GM18909 (cell line): ENCODE measurements around the gene MSANTD7.
"Not testable (repeated sequence)": the region's sequence is repeated elsewhere in the genome, so short reads cannot be mapped to it uniquely, and the experiment has no call there.

Experiments
- ATAC-seq: cut with Tn5 transposase; IDR thresholded peaks from one replicate; pipeline ENCODE4 v1.9.1; 2021; ENCODE audit warnings: mild to moderate bottlenecking; ENCODE audit not compliant: unreplicated experiment, poor library complexity

Gene MSANTD7

DNA sequence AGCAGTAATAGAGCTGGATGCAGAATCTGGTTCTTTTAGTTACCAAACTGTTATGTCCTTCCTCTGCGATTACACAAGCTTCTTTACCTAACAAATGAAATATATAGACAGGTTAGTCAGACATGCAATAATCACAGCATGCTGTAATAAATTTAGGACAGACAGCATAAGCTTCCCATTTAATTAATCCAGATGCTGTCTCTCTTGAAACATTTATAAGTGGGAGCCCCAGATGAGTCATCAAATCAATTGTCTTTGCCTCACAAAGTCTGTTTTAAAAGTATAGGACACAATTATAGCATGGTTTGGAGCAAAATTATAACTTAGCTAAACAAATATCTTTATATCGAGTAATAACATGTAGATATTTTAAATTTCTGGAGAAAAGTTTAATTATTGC is 1.9 kb upstream of the MSANTD7 start:
- ATAC-seq = no peak

DNA sequence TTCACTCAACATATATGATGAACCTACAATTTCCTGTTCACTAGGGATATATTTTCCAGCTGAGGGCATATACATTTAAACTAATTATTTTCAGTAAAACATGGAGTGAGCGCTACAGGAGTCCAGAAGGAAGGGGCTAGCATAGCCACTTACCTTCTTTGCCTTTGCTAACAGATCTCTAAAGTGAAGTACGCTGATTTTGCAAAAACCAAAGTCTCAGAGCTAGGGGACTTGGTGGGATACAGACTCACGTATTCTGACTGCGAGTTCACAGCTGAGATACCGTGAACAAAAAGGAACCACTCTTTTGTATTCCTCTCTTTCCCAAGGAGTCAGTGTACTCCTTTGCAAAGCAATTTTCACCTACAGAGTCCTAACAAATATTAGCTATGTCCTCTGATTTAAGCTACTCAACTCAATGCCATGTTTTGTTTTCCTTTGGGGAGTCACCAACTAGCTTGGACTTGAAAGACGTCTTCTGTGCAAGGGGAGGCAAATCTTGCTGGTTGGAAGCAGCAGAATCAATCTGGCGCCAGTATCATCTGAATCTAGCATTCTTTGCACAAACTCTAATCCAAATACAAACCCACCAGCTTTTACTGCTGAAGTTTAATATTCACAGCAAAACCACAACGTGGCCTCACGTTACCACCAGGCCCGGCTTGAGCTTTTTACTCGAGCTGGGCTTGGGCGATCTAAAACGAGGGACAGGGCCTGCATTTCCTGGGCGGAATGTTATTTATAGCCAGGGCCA is 926 bp upstream of the MSANTD7 start:
- ATAC-seq = no peak

DNA sequence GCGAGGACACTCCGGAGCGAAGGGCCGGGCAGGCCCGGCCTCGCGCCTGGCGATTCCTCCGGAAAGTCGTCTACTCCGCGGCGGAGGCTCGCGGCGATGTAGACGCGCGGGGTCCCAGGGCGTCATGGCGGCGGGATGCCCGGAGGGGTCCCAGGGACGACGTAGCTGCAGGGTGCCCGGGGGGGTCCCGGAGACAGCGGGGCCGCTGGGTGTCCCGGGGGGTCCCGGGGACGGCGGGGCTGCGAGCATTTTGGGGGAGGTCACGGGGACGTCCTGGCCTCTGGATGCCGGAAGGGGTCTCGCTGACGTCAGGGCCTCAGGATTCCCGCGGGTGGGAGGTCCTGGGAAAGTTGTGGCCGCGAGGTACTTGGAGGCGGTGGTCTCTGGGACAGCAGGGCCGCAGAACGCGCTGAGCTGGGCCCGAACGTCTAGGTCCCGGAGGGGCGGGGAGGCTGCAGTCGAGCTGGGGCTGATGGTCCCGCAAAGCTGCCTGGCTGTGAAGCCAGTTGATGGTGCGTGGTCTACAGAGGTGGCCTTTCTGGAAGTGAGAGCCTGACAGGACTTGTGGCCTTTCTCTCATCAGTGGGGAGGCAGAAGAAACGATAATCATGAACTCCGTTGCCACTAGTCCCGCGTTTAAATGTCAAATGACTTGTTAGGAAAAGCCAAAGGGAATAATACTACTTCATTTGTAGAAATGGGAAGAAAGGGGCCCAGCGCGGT is 637 bp downstream of the MSANTD7 start:
- peak; percentile 1 for ATAC-seq

DNA sequence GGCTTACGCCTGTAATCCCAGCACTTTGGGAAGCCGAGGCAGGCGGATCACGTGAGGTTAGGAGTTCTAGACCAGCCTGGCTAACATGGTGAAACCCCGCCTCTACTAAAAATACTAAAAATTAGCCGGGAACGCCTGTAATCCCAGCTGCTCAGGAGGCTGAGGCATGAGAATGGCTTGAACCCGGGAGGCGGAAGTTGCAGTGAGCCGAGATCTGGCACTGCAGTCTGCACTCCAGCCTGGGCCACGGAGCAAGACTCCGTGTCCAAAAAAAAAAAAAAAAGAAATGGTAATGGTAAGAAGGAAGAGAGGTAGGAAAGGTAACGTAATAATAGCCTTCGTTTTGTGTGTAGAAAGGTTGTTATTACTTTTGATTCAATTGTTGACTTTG is 1.2 kb downstream of the MSANTD7 start:
- ATAC-seq = no peak

DNA sequence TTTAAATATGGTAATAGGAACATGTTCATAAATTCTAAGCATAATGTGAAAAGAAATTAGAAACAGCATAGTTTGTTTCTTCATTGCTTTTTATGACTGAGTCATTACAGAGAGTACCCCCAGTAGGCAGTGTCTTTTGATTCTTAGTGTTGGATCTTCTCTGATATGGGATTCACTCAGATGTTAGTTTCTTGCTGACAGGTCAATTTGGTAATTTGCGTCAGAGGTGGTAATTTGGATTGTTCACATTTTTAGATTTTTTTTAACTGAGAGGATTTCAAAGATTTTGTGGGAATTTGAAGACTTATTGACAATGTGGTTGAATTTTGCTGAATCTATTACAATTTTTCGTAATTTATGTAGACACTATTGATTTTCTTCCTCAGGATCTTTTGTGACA is 2.1 kb downstream of the MSANTD7 start:
- no peak for ATAC-seq

DNA sequence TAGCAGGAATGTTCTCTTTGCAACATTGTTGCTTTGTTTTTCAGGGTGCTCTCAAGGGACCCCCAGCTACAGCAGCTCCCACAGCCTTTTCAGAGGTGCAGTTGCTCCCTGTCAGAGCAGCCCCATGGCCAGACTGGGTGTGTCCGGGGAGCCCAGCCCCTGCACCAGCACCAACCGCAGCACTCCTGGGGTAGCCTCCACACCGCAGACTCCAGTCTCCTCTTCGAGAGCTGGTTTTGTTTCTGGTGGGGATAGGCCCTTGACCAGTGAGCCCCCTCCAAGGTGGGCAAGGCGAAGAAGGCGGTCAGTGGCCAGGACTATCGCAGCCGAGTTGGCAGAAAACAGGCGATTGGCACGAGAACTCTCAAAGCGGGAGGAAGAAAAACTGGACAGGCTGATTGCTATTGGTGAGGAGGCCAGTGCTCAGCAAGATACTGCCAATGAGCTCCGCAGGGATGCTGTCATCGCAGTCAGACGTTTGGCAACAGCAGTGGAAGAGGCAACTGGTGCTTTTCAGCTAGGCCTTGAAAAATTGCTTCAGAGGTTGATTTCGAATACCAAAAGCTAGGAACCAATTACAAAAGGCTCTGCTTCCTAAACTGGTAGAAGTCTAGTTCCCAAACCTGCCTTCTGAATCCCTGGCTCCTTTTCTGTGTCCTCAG is 5.4 kb downstream of the MSANTD7 start:
- ATAC-seq = no peak

DNA sequence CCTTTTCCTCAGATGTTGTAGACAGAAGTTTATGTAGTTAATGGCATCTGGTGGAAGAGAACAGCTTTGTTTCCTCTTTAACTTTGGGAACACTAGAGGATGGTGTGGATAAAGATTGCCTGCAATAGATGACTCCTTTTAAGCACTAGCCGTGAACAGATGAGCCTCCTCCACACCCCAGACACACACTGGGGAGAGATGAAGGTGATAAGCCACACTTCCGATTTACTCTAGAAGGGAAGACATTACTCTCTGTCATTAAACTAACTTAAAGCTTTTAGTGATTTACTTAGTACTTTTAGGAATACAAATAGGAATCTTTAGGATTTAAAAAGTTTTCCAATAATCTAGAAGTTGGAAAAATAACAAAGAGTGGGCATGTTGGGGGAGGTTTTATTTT is 6.8 kb downstream of the MSANTD7 start:
- ATAC-seq = no peak

DNA sequence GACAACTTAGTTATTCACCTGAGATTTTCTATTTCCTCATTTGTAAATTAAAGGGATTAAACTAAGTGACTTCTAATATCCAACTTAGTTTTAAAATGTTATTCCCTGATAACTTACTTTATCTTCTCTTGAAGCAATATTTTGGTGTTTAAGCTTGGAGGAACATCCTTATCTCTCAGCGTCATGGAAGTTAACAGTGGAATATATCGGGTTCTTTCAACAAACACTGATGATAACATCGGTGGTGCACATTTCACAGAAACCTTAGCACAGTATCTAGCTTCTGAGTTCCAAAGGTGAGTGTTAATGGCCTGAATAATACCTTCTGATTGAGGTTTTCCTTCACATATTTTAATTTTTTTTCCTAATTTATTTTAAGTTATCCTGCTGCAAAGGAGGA is 14.1 kb downstream of the MSANTD7 start:
- ATAC-seq = no peak

DNA sequence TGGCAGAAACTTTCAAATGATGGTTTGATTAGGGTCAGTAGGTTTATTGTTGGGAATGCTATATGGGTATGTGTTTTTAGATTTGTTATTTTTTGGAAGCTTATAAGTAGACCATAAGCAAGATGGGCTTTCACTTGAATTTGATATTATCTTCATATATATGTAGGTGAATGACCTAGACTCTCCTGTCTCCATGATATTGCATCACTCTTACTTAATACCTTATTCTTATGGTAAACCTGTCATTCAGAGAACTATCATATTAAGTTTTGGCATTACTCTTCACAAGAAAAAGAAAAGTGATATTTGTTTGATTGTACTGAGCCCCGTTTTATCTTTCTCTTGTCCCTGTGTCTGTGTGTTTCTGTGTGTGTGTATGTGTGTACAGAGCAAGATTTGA is 17.3 kb downstream of the MSANTD7 start:
- ATAC-seq = no peak

DNA sequence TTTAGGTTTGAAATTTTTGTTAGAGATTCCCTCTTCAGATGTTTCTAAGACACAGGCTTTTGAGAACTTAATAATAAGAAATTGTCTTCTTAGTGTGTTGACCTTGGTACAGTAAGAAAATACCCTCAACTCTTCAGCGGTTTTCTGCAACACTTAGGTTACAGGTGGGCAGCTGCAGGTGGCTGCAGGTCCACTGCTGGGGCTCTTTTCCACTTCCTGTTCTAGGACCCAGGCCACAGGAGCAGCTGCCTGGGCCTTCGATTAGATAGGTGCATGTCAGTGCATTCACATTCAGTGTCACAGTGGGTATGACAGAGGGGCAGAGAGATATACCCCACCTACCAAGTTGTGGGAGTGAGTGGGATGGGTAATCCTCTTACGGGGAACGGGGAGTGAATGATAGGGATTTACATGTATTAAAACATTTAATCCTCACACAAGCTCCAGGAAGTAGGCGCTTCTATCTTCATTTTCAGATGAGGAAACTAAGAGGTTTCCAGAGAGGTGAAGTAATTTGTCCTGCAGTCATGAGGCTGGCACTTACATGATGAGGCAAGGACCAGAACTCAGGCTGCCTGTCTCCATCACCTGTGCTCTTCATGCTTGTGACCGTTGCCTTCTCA is 20.3 kb downstream of the MSANTD7 start:
- ATAC-seq = no peak

DNA sequence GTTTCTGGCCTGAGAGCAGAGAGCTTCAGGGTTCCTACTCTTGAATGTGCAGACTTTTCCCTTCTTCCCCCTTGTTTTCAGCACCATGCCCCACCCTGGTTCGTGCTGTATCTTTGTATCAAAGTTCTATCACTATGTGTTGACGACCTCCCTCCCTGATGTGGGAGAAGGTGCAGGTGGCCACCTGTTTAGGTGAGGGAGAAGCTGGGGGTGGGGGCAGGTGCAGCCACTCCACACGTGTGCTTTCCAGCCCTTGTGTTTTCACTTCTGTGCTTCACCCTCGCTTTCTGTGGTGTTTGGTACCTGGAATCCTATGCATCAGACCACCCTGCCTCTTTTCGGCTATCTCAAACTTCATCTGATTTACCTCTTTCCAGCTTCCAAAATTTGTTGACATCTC is 20.9 kb downstream of the MSANTD7 start:
- ATAC-seq = no peak

DNA sequence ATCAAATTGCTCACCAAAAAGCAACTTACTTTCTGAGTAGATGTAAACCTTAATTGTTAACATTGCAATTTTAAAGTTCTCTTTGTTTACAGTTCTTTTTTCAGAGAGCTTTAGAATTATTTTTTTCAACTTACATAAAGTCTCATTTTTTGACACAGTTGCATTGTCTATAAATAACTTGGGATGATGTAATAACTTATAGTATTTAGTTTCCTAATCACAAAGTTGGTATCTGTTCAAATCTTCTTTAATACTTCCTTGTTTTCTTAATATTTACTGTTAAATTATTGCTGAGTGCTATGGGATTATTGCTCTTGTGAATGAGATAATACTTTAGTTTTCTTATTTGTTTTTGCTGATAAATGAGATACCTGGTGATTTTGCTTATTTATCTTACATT is 21.7 kb downstream of the MSANTD7 start:
- no peak for ATAC-seq

DNA sequence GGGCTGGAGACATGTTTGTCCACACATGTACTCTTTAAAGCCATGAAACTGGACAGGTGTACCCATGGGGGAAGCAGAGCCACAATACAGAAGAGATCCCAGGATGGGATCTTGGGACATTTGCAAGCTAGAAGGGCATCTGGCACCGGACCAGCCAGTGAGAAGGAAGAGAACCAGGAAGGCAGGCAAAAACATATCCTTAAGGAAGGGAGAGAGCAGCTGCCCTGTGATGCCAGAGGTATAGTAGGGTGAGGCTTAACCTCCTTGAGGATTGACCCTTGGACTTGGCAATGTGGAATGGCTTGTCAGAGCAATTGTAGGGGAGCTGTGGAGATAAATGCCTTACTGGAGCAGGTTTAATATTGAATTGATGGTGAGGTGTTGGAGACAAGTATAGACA is 22.7 kb downstream of the MSANTD7 start:
- ATAC-seq = no peak

DNA sequence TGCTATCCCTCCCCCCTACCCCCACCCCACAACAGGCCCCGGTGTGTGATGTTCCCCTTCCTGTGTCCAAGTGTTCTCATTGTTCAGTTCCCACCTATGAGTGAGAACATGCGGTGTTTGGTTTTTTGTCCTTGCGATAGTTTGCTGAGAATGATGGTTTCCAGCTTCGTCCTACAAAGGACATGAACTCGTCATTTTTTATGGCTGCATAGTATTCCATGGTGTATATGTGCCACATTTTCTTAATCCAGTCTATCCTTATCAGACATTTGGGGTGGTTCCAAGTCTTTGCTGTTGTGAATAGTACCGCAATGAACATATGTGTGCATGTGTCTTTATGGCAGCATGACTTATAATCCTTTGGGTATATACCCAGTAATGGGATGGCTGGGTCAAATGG is 26.4 kb downstream of the MSANTD7 start:
- not testable (repeated sequence) for ATAC-seq

DNA sequence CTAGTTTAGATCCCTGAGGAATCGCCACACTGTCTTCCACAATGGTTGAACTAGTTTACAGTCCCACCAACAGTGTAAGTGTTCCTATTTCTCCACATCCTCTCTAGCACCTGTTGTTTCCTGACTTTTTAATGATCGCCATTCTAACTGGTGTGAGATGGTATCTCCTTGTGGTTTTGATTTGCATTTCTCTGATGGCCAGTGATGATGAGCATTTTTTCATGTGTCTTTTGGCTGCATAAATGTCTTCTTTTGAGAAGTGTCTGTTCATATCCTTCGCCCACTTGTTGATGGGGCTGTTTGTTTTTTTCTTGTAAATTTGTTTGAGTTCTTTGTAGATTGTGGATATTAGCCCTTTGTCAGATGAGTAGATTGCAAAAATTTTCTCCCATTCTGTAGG is 26.8 kb downstream of the MSANTD7 start:
- not testable (repeated sequence) for ATAC-seq

DNA sequence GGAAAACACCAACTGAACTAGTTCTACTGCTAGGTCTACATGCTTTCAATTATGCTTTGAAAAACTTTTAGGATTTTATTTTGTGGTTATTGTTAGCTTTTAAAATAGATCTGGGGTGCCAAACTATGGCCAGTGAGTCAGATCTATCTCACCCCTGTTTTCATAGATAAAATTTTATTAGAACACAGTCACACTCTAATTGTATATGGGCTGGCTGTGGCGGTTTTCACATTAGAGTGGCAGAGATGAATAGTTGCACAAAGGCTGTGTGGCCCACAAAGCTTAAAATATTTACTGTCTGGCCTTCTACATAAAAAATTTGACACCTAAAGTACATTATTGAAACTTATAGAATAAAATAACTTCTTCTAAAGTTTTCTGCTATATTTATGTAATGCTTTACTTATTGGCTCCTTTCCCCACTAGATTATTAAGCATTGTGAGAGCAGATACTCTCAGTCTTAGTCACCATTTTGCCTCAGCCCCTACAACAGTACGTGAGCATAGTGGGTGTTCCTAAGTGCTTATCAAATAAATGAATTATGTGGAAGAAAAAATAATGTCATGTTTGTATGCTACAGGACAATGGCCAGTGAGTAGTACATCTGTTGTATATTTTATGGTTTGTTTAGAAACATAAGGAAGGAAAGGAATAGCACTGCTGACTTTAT is 35.1 kb downstream of the MSANTD7 start:
- peak; percentile 59 for ATAC-seq

DNA sequence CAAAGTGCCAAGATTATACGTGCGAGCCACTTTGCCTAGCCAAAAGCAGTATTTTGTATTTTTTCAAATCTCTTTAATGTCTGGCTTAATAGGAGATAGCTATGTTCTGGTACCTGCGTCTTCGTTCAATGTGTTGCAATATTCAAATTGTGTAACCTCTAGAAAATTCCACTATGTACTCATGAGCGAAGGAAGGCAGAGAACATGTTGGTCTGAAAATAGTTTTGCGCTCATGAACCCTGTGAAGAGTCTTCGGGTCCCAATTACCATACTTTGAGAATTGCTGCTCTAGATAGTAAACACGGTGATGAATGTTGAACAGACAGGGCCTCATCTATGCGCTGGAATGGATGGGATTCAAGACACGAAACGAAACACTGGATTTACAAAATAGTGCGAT is 37.8 kb downstream of the MSANTD7 start:
- no peak for ATAC-seq

DNA sequence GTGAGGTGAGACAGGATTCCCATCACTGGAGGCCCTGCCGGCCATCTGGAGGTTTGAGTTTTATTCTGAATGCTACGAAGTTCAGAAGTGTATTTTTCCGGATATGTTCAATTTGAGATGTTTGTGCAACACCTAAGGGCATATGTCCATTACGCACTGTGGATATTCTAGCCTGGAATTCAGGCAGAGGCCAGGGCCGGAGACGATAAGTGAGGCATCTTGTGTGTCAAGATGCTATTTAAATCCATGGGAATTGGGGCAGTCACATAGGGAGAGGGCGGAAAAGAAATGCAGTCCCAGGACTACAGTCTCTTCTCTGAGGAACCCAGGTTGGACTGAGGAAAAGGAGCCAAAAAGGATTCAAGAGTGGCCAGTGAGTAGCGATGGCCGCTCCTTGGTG is 38.7 kb downstream of the MSANTD7 start:
- ATAC-seq = no peak

DNA sequence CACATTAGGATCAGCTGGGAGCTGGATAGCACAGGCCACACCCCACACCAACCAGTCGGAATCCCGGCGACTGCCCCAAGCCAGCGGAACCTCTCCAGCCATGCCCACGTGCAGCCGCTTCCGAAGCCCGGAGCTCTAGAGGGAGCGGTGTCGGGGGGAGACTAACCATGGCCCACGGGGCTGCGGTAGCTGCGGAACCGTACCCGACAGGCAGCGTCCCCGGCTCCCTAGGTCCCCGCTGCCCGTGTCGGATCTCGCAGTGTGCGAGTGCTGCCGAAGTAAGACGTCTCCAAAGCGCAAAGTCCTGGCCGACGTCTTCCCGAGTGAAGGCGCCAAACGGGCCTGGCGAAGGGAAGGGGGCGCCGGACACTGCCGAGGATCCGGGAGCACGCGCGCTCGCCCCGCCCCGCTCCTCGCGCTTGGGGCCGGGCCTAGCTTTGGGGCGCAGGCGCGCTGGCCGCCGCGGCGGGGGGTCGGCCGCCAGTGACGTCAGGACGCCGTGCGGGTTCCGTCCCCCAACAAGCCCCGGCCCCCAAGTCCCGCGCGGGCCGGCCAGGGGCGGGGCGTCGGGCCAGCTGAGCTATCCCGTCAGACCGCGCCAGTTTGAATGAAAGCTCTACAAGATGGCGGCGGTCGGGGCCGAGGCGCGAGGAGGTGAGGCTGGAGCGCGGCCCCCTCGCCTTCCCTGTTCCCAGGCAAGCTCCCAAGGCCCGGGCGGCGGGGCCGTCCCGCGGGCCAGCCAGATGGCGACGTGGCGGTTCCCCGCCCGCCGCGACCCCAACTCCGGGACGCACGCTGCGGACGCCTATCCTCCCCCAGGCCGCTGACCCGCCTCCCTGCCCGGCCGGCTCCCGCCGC is 40.4 kb downstream of the MSANTD7 start, which contains the start of gene SUV39H2:
TSS of gene SUV39H2 (plus strand) at position 601 of the 858 bp plus-strand sequence. CDS start at position 624, 23 bp downstream.
- peak; percentile 93 for ATAC-seq
